HCT116 (cell line): ENCODE measurements around the gene SBF1.

Experiments
- ATF3 ChIP-seq: IDR thresholded peaks from 2 replicates; pipeline ENCODE4 v1.6.1; 2012
- CTCF ChIP-seq, 3 experiments: fragments of 200-600 bp in 1 of 3; sonication (generic) in 1 of 3; IDR thresholded peaks in 2 of 3; conservative IDR thresholded peaks in 1 of 3; 2 replicates each; pipeline ENCODE4 v1.5.1; 2012 to 2017; ENCODE audit warnings: low read depth in 2 of 3, low read length in 2 of 3, antibody characterized with exemption in 1 of 3, borderline replicate concordance in 1 of 3, control low read depth in 1 of 3, mild to moderate bottlenecking in 1 of 3, mixed read lengths in 1 of 3, mixed run types in 1 of 3, moderate library complexity in 1 of 3; ENCODE audit not compliant: insufficient read depth in 1 of 3
- EZH2 ChIP-seq: fragments of 200-600 bp; sonication (generic); IDR thresholded peaks from 2 replicates; pipeline ENCODE4 v1.6.1; 2017; ENCODE audit warnings: antibody characterized with exemption, mixed run types
- JUND ChIP-seq: IDR thresholded peaks from 2 replicates; pipeline ENCODE4 v1.6.1; 2012
- MAX ChIP-seq: IDR thresholded peaks from 2 replicates; pipeline ENCODE4 v1.6.1; 2012
- POLR2A ChIP-seq: IDR thresholded peaks from 2 replicates; pipeline ENCODE4 v1.7.0; 2011; ENCODE audit warnings: borderline replicate concordance; ENCODE audit not compliant: insufficient read depth, insufficient read length; ENCODE audit errors: extremely low read depth
- POLR2AphosphoS5 ChIP-seq: IDR thresholded peaks from 2 replicates; pipeline ENCODE4 v1.6.1; 2011; ENCODE audit warnings: mild to moderate bottlenecking, low read depth, low read length, moderate library complexity
- RAD21 ChIP-seq: IDR thresholded peaks from 2 replicates; pipeline ENCODE4 v1.6.1; 2012; ENCODE audit warnings: low read depth, mild to moderate bottlenecking
- REST ChIP-seq: IDR thresholded peaks from 2 replicates; pipeline ENCODE4 v1.6.1; 2012; ENCODE audit warnings: low read depth
- SRF ChIP-seq: IDR thresholded peaks from 2 replicates; pipeline ENCODE4 v1.6.1; 2012; ENCODE audit warnings: low read depth
- TCF7L2 ChIP-seq: IDR thresholded peaks from 2 replicates; pipeline ENCODE4 v1.7.0; 2011; ENCODE audit warnings: borderline replicate concordance, inconsistent platforms; ENCODE audit not compliant: insufficient read depth, insufficient read length; ENCODE audit errors: extremely low read depth
- YY1 ChIP-seq: IDR thresholded peaks from 2 replicates; pipeline ENCODE4 v1.6.1; 2011; ENCODE audit warnings: low read length, low read depth, moderate library complexity, mild to moderate bottlenecking; ENCODE audit not compliant: insufficient replicate concordance; ENCODE audit errors: extremely low read depth
- ZNF274 ChIP-seq: fragments of 200-500 bp; sonication (Bioruptor generic); IDR thresholded peaks from 2 replicates; pipeline ENCODE4 v1.6.1; 2014; ENCODE audit warnings: mild to moderate bottlenecking, low read depth, low read length, inconsistent platforms

GRCh38 chr22:50459496-50460140 lies 15.2 kb downstream of the SBF1 start:
- TF ChIP-seq POLR2A (no peak), MAX (no peak), CTCF (IDR thresholded peaks at IDR 0.05 in 2 of 3, conservative IDR thresholded peaks at IDR 0.05 in 1 of 3; ENCODE audit: borderline replicate concordance in 1 of 3, insufficient read depth in 1 of 3, low read depth in 2 of 3, low read length in 2 of 3) (no peak), REST (no peak), POLR2AphosphoS5 (no peak), YY1 (no peak), EZH2 (no peak), TCF7L2 (no peak), RAD21 (no peak), SRF (no peak), ZNF274 (no peak), JUND (no peak), ATF3 (no peak)
